ELR (cell line): ENCODE measurements around the gene GEN1.

Experiments
- DNase-seq: peaks from one replicate; pipeline ENCODE4 v3.0.0-alpha.2; 2015; ENCODE audit warnings: low read depth

Gene GEN1, protein sequence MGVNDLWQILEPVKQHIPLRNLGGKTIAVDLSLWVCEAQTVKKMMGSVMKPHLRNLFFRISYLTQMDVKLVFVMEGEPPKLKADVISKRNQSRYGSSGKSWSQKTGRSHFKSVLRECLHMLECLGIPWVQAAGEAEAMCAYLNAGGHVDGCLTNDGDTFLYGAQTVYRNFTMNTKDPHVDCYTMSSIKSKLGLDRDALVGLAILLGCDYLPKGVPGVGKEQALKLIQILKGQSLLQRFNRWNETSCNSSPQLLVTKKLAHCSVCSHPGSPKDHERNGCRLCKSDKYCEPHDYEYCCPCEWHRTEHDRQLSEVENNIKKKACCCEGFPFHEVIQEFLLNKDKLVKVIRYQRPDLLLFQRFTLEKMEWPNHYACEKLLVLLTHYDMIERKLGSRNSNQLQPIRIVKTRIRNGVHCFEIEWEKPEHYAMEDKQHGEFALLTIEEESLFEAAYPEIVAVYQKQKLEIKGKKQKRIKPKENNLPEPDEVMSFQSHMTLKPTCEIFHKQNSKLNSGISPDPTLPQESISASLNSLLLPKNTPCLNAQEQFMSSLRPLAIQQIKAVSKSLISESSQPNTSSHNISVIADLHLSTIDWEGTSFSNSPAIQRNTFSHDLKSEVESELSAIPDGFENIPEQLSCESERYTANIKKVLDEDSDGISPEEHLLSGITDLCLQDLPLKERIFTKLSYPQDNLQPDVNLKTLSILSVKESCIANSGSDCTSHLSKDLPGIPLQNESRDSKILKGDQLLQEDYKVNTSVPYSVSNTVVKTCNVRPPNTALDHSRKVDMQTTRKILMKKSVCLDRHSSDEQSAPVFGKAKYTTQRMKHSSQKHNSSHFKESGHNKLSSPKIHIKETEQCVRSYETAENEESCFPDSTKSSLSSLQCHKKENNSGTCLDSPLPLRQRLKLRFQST

DNA sequence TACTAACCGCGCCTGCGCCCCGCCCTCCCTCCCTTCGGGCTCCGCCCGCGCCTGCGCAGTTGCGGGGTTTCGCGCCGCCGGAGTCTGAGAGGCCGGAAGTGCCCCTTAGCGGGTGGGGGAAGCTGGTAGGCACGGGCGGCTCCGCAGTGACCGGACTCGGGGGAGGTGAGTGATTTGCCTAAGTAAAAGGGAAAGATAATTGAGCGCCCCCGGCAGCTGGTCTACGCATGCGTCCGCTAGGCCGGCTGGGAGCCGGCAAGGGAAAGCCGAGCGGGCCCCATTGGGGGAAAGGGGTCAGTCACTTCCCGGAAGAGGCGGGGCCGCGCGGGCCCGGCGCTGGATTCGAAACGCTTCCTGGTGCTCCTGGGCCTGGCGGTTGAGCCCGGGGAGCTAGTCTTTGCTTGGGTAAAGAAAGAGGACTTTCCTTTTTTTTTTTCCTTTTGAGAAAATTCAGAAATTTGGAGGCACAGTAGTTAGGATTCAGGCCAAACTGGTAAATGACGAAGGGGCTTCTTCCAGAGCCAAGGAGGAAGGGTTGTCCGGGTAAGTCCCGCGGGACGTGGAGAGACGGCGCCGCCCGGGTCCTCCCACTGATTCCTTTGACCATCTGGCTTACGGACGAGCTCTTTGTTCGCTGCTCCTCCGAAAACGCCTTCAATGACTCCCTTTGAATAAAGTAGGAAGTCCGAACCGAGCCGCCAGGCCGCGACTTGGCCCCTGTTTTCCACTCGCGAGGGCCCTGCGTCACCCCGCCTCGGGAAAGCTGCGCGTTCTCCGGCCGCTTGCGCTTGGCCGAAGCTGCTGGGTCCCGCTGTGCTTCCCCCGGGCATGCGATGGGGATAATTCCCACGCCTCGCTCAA is at the start of gene GEN1, which contains the start of gene SMC6:
Gene GEN1 (plus strand): TSS at position 336 of the 861 bp plus-strand sequence. CDS start 5,806 bp downstream, outside the sequence.
Gene SMC6 (minus strand): TSS at position 8 of the 861 bp plus-strand sequence. CDS start 7,864 bp downstream, outside the sequence.
- peak; percentile 92 for DNase-seq

DNA sequence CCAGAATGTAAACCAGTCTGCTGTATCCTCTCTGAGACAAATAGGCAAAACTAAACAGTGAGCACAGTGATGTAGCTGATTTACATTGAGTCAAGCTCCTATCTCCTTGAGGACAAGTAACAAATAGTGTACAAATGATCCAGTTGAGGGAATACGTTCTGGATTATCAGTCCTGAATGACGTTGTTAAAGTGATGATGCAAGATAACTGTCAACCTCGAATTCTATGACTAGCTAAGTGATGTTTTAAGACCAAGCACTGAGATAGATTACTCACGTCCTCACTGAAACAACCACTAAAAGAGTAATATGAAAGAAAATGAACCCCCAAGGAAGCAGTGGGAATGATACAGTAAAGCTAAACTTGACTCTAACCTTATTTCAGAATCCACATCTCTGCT is 47.1 kb upstream of the GEN1 start:
- no peak for DNase-seq

DNA sequence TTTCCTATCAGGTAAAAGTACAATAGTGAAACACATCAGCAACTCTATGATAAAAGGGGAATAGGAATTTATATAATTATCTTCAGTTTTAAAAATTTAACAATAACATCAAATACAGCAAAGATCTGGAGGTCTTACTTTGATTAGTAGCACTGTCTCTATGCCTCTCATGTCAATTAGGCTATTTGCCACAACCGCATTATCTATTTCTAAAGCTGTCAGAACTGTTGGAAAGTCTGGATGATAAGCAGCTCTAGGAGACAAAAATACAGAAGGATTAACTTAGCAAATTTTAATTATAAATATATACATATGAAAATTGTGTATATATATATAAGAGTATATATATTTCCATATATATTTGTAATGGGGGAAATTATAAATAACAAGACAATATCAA is 45.4 kb upstream of the GEN1 start:
- DNase-seq: no peak

DNA sequence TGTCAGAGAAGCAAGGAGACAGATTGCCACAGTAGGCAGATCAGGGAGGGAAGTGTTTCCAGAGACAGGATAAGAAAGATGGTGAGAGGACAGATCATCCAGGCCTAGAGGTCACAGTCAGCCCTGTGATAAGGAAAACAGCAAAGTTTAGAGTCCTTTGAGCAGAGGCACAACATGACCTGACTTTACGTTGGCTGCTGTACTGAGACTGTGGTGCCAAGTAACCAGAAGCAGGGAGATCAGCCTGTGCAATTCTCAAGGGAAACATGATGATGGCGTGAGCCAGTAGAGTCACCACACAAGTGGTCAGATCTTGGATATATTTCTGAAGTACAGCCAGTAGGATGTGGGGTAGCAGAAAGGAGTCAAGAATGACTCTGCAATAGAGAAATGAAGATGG is 44.0 kb upstream of the GEN1 start:
- DNase-seq: no peak

DNA sequence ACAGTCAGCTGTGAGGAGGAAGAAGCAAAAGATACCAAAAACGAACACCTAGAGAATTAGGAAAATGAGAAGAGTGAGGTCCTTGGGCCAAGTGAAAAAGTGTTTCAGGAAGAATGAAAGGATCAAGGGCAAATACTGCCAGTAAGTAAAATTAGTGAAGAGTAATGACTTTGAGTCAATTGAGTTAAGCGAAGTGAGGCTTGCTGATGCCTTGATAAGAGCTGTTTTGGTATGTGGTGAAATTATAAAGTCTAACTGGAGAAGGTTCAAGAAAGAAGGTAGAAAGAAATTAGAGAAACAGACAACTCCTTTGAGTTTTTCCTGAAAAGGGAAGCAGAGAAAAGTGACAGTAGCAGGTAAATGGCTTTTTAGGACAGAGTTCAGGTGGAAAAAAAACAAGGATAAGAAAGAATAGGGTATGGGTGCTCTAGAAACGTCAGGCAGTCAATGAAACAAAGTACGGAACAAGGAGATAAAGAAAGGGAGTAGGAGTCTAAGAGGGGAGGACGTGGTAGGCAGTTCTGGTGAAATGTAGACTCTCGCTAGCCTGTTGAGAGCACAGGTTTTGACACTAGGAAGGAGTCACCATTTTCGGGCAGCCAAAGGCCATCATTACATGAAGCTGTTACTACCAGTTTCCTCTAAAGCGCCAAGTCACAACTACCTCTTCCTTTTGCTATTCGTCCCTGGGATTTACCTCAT is 43.2 kb upstream of the GEN1 start:
- DNase-seq: no peak

DNA sequence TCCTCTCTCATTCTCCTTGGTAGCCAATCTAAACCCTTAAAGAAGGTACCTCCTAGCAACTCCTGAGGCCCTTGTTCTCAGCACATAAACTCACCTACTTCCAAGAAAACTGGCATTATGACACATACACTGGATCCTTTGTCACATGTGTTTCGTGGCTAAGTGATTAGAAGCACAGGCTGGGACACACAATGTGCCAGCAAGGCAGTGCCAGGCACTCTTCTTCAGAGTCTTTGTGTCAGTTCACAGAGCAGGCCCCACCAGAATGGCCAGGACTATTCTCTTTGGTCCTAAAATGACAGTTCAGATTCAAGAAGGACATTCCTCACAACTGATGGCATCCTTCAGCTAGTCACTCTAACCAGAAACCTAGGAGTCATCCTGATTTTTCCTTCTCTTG is 40.6 kb upstream of the GEN1 start:
- no peak for DNase-seq

DNA sequence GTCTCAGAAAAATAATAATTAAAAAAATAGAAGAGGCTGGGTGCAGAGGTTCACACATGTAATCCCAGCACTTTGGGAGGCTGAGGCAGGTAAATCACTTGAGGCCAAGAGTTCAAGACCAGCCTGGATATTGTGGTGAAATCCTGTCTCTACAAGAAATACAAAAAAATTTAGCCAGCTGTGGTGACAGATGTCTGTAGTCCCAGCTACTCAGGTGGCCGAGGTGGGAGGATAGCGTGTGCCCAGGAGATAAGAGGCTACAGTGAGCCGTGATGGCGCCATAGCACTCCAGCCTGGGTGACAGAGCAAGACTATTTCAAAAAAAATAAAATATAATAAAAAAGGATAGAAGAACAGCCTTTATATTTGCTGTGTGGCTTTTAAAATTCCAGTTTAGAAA is 36.3 kb upstream of the GEN1 start:
- no peak for DNase-seq

DNA sequence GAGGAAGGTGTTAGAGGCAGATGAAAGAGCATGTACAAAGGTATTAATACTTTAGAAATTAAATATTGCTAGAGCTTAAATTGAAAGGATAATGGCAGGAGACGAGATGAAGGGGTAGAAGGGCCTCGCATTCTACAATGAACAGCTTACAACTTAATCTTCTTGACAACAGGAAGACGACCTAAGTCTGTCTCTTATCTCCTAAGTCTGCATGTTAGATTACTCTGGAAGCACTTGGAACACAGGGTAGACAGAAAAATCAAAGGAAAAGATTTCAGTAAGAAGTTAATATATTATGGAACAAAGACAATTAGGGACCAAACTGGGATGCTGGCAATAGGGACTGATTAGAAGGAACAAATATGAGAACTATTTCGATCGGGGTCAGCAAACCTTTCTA is 35.2 kb upstream of the GEN1 start:
- DNase-seq: no peak

DNA sequence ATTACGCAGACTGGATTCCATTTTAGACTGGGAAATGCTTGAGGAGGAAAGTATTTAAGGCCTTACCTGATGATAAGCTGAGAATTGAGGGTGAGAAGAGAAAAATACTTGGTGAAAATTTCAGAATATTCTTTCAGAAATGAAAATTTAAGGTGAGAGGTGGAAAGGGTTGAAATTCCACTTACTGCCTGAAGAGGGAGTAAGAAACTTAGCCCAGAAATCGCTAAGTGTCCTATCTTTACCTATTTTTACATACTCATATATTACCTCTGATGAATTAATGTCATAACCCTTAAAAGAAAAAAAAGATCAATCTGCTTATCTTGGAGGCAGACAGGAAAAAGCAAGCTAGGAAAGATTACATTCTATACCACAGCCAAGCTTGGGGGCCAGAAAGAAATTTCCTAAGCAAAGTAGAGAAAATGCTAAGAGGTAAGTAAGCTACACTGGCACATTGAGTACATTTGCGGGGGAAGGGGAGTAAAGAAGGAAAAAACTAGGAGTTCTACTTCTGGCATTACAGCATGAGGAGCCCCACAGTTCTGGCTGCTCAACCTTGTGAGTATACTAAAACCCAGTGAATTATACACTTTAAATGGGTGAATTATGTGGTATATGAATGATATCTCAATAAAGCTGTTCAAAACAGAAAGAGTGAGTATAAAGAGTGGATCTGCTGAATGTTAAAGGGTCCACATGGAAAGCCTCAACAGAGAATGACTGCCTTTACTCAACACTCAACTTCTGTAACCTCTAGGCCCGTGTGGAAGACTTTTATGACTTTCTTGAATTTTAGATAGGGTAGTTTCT is 34.2 kb upstream of the GEN1 start:
- peak; percentile 40 for DNase-seq

DNA sequence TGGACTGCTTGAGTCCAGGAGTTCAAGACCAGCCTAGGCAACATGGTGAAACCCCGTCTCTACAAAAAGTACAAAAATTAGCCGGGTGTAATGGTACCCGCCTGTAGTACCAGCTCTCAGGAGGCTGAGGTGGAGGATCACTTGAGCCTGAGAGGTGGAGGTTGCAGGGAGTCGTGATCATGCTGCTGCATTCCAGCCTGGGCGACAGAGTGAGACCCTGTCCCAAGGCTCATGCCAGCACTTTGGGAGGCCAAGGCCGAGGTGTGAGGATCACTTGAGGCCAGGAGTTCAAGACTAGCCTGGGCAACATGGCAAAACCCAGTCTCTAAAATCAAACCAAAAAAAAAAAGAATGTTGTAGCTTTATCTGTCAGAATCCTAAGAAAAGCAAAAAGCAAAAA is 25.7 kb upstream of the GEN1 start:
- DNase-seq: no peak

DNA sequence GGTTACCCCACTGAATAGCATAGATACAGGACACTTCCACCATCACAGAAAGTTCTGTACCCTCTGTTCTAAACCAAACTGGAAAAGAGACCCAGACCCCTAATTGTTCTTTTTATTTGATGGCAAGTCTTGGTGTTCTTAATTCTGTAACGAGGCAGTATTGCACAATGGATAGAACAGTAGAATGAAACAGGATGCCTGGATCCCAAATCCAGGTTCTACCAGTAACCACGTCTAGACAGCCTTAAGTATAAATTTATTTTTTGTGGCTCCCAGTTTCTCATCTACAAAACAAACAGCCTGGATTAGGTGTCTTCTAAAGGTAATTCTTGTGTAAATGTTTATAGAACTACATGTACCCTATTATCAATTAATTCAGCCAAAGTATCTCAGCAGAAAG is 24.1 kb upstream of the GEN1 start:
- DNase-seq: no peak

DNA sequence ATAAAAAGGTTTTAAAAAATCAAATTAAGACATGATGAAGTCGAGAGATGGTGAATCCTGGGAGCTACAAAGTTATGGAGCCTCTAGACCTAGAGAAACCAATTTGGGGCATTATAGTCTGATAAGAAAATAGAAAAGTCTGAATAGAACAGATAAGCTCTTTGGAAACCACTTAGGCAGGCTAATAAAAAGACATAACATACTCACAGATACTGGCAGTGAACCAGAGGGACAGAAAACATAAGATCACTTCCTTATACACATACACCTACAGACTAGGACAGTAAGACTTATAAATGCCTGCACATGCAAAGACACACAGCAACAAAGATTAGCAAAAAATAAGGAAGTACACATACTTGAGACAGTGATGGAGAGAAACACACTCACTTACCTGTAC is 20.3 kb upstream of the GEN1 start:
- DNase-seq: no peak

DNA sequence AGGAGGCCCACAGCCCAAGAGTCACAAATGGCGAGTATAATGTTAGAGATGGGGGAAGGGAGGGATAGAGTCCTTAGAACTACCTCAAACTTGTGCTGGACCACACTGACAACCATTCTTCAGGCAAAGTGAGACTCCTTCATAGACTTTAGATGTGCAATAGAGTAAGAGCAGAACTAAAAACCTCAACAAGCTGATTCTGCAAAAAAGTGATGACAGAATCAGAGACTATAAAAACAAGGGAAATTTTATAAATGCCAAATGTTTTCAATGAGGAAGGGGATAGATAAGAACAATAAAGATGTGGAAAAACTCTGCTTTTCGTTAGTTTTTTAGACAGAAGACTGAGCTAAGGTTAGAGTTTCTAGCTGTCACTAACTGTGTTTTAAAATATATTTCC is 18.1 kb upstream of the GEN1 start:
- DNase-seq: no peak

DNA sequence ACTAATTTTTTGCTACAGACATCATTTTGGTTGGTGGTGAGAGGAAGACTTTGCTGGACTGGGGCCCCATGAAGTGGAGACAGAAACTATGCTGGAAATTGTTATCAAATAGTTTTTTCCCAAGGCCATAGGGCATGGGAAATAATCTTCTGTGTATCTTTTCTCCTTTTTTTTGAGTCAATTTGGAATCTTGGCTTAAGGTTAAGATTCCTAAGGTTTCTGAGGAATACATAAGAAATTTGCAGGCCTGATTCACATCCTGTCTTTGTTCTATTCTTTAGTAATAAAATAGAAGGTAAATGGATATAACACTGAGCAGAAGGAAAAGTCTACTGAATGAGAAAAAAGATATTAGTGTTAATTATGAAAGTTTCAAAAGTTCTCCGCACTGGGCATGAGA is 16.9 kb upstream of the GEN1 start:
- DNase-seq: peak; percentile 72

DNA sequence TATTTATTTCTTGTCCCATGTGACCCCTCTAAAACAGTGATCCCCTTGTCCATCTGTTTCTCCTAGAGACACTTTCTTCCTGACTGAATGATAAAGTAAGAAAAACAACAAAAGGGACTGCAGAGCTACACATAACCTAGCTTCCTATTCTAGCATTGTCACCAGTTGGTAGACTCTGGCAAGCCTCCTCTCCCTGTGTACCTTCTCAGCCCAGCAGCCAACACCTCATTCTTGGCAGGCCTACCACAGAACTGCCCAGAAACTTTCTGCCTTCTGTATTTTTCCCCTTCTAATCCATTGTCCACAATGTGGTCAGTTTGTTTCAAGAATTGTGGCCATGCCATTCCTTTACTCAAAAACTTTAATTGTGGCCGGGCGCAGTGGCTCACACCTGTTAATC is 13.7 kb upstream of the GEN1 start:
- no peak for DNase-seq

DNA sequence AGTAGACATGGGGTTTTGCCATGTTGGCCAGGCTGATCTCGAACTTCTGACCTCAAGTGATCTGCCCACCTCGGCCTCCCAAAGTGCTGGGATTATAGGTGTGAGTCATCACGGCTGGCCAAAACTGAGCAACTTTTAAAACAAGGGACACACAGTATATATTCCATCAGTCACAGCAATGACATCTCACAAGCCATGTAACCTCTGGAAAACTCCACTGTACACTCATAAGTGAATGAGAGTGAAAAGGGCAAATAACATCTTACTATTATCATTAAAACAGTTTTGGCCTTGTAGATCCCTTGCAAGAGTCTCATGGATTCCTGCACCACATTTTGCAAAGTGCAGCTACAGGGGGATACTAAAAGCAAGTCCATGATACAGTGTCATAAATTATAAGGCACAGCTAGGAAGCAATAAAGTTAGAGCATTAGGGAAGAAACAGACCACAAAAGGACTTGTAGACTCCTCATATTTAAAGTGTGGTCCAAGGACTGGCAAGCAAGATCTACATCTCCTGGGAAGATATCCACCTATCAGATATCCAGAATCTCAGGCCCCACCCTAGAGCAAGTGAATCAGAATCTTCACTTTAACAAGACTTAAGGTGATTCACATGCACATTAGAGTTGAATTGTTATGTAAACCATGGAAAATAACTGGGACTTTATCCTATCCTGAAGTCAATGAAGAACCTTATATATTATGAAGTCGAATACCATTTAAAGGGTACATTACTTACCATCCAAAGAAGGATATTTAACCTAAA is 6.1 kb upstream of the GEN1 start:
- peak; percentile 69 for DNase-seq

DNA sequence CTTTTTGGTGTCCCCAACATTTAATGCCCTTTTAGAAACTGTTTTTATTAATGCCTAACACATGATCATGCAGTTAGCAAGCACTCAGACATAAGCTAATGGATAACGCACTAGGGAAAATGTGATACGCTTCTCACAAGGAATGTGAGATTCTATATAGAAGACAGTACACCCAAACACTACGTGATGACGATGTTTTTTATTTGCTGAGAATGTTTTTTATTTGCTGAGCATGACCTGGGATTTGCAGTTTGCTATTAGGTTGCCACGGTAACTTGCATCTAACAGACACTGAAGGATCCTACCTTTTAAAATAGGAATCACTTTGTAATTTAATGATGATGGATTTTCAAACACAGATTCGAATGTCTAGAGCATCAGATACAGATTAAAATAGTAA is 5.2 kb upstream of the GEN1 start:
- no peak for DNase-seq

DNA sequence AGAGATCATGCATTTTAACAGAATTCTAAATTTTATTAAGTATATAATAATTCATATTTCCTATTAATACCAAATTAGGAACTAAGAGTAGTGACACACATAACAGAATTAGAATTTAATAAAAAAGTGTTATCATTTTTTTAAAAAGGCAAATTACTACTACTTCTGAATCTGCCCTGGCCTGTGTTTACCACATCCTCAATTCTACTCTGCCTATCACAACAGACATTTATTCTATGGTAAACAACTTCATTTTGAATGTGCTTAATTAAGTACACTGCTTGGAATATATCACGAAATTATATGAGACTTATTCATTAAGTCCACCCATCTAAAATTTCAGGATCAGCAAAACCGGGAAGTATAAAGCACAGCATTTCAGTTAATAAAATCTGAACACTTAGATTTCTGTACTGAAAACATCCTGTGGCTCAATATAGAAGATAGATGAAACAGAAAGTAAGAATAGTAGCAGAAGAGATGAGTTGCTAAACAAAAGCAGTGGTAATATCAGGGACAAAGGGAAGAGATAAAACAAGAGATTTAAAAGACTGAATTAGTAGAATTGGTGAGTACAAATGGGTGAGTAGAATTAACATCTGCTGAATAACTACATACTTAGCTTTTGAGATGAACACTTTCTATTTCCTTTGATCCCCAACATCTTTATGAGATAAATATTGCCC is 4.0 kb upstream of the GEN1 start:
- DNase-seq: no peak

DNA sequence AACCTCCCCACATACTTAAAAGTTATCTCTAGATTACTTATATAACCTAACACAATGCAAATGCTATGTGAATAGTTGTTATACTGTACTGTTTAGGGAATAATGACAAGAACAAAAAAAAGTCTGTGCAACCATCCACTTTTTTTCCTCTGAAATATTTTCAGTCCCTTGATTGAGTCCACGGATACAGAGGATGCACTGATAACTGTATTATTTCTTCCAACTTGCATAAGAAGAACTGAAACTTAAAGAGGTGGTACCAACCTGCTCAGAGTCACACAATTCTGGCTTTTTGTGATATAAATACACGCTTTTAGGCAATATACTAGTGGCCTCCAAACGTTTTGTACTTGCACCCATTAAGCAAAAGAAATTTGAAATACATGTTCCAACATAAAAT is 1.7 kb upstream of the GEN1 start:
- DNase-seq: no peak
